Epithelial cell of esophagus (primary cell): ENCODE measurements around the gene GLRX5.

Experiments used
- DNase-seq: peaks from one replicate; pipeline ENCODE4 v3.0.0; 2010; ENCODE audit warnings: low read depth
- H3K4me3 ChIP-seq: 2 replicates; pipeline ENCODE4 v1.5.1; 2011; ENCODE audit warnings: mild to moderate bottlenecking, low read length, control low read depth
- CTCF ChIP-seq: IDR thresholded peaks from 2 replicates; pipeline ENCODE4 v1.5.1; 2011; ENCODE audit warnings: low read depth, mild to moderate bottlenecking, low read length, control low read depth, inconsistent platforms; ENCODE audit not compliant: insufficient read depth; ENCODE audit errors: missing control alignments

GLRX5 gene

GRCh38 chr14:95541346-95541745 is 6.5 kb downstream of the GLRX5 start:
- H3K4me3 ChIP-seq = no peak overlapping the region
- no peak for TF ChIP-seq CTCF
- DNase-seq = no peak

- H3K4me3 ChIP-seq = no peak overlapping the region
- no peak for DNase-seq
- no peak for TF ChIP-seq CTCF
These were observed 7.4 kb downstream of the GLRX5 start for GRCh38 chr14:95541932-95542930.

GRCh38 chr14:95543021-95543420 is 8.2 kb downstream of the GLRX5 start:
- no peak overlapping the region for H3K4me3 ChIP-seq
- DNase-seq = no peak
- no peak for TF ChIP-seq CTCF

GRCh38 chr14:95544588-95544987 is 9.7 kb downstream of the GLRX5 start:
- H3K4me3 ChIP-seq = no peak overlapping the region
- TF ChIP-seq CTCF = no peak
- DNase-seq = no peak

- H3K4me3 ChIP-seq = no peak overlapping the region
These were observed 10.8 kb downstream of the GLRX5 start for GRCh38 chr14:95545515-95546168.

GRCh38 chr14:95547272-95547625 is 12.4 kb downstream of the GLRX5 start:
- no peak for TF ChIP-seq CTCF
- no peak for DNase-seq
- no peak overlapping the region for H3K4me3 ChIP-seq

More at GRCh38 chr14:95545515-95546168, 10.8 kb downstream of the GLRX5 start:
- DNase-seq = peak; percentile 87
- TF ChIP-seq CTCF = no peak
